Stimulated activated CD8-positive, alpha-beta memory T cell treated with anti-CD3 and anti-CD28 coated beads, Interleukin-15, amount 100 ng/mL, for 24 hours (primary cell): ENCODE data around the gene FOXP4.

Experiments
- DNase-seq: peaks from one replicate; pipeline ENCODE4 v3.0.0-alpha.2; 2020; ENCODE audit warnings: low read depth

FOXP4 gene

DNA sequence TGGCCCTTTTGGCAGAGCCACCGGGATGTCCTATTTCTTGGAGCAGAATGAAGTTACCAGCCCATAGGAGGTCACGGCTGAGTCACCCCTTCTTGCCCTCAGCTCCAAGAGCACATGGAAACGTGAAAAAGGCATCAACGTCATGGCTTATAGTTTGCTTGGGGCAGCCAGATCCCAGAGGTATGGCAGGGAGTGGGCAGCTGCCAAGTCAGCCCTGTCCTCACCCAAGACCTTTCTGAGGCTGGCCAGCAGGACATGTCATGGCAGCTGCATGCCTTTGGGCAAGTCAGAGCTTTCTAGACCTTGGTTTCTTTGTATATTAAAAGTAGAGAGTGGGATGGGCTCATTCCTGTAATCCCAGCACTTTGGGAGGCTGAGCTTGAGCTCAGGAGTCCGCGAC is 83.9 kb downstream of the FOXP4 start:
- DNase-seq = no peak

DNA sequence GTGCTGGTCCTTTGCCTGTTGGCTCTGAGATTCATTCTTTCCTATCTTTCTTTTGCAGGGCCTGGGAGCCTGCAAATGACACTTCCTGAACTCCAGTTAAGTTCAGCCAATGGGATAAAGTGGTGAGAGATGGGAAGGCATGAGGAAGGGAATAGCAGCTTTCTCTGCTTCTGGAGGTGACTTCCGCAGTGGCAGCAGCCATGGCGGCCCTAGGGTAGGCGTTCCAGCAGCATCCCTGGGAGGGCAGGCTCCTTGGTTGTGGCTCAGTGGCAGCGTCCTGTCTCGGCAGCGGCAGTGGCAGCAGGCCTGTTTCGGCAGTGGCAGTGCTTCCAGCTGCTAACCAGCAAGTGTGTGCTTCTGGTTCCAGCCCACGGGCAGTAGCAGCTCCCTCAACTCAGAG is 84.8 kb downstream of the FOXP4 start:
- DNase-seq = no peak

DNA sequence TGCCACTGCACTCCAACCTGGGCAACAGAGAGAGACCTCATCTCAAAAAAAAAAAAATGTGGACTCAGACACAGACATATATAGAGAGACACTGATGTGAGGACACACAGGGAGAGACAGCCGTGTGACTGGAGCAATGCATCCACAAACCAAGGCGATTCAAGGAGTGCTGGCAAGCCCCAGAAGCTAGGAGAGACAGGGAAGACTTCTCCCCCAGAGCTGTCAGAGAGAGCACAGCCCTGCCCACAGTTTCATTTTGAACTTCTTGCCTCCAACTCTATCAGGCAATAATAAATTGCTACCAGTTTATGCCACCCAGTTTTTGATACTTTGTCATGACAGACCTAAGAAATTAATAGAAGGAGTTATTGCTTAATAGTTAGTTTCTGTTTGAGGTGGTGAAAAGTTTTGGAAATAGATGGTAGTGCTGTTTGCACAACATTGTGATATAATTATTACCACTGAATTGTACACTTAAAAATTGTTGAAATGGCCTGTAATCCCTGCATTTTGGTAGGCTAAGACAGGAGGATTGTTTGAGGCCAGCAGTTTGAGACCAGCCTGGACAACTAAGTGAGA is 87.0 kb downstream of the FOXP4 start:
- no peak for DNase-seq

GRCh38 chr6:41634657-41635056 is 88.5 kb downstream of the FOXP4 start:
- no peak for DNase-seq

DNA sequence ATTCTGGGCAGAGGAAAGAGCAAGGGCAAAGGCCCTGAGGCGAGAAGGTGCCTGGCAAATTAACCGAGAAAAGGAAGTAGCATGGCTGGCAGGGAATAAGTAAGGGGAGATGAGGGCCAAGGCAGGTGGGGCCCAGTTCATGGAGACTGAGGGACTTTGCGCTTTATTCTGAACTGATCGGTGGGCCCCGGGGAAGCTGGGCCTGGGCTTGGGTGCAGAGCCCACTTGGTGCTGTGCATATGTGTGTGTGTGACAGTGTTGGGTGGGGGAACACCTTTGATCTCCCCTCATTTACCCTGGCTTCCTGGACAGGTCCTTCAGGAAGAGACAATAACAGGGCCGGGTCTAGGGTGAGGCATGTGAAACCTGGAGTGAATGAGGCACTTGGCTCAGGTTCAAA is 89.2 kb downstream of the FOXP4 start:
- no peak for DNase-seq

- no peak for DNase-seq
These were observed 90.6 kb downstream of the FOXP4 start for GRCh38 chr6:41636833-41637193.

- no peak for DNase-seq
These were observed 91.2 kb downstream of the FOXP4 start for GRCh38 chr6:41637194-41638001.

DNA sequence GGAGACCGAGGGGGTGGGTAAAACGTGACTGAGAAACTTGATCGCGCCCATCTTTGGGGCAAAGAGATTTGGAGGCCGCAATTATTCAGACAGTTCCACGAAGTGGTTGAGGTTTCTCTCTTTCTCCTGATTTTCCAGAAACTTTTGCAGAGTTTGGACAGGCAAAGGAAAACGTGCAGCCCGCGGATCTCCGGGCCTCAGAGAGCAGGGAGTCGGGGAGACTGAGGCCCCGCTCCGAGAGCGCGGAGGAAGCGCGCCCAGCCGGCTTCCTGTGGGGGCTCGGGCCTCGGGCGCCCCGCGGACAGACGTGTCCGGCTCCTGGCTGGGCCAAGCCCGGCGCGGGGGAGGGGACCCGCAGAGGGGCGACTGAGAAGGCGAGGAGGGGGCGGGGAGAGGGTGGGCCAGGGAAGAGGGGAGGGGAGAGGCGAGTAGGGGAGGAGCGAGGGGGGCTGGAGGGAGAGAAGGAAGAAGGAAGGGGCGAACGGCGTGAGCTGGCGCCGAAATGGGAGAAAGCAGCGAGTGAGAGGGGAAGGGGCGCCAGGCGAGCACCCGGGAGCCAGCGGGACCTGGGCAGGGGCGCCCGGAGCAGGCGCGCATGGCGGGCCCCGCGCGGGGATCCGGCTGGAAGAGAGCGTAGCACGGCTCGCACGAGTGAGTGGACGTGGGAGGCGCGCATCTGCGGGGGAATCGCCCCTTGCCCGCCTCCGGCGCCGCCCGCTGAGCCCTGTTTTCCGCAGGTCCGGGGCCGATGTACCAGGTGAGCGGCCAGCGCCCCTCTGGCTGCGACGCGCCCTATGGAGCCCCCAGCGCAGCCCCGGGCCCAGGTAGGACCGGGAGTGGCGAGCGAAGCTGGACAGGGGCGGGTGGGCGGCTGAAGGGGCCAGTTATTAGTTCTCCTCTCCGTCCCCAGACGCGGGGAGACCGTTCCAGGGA is 92.1 kb downstream of the FOXP4 start, which contains the start of gene MDFI:
MDFI (plus strand) TSS at position 467 of the 933 bp plus-strand sequence; CDS start at position 749, 282 bp downstream.
- no peak for DNase-seq

- DNase-seq = no peak
These were observed 93.0 kb downstream of the FOXP4 start for GRCh38 chr6:41638935-41639808.

DNA sequence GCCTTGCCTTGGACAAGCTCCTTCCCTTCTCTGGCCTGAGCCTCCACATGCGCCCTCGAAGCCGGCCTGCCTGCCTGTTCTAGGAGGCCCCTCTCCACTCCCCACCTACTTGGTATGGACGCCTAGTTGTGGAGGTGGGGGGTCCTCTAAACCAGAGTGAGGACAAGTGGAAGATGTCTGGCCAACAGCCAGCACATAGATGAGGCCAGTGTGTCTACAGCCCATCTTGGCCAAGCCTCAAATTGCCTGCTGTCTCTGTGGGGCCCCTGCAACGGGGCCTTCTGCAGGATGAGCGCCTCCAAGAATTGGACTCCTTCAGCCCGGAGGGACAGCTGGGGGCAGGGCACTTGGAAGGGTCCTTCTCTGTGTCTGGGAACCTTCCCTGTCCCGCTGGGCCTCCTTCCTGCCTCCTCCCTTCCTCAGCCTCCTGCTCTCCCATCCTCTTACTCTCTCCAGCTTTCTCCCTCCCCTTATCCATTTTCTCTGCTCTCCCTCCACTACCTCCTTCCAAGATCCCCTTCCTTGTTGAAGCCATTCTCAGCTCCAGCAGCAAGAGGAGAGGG is 93.7 kb downstream of the FOXP4 start:
- DNase-seq = no peak

- no peak for DNase-seq
These were observed 94.2 kb downstream of the FOXP4 start for GRCh38 chr6:41640426-41640825.

GRCh38 chr6:41641352-41641925 is 95.3 kb downstream of the FOXP4 start:
- no peak for DNase-seq

- DNase-seq = no peak
These were observed 96.1 kb downstream of the FOXP4 start for GRCh38 chr6:41642090-41642959.

DNA sequence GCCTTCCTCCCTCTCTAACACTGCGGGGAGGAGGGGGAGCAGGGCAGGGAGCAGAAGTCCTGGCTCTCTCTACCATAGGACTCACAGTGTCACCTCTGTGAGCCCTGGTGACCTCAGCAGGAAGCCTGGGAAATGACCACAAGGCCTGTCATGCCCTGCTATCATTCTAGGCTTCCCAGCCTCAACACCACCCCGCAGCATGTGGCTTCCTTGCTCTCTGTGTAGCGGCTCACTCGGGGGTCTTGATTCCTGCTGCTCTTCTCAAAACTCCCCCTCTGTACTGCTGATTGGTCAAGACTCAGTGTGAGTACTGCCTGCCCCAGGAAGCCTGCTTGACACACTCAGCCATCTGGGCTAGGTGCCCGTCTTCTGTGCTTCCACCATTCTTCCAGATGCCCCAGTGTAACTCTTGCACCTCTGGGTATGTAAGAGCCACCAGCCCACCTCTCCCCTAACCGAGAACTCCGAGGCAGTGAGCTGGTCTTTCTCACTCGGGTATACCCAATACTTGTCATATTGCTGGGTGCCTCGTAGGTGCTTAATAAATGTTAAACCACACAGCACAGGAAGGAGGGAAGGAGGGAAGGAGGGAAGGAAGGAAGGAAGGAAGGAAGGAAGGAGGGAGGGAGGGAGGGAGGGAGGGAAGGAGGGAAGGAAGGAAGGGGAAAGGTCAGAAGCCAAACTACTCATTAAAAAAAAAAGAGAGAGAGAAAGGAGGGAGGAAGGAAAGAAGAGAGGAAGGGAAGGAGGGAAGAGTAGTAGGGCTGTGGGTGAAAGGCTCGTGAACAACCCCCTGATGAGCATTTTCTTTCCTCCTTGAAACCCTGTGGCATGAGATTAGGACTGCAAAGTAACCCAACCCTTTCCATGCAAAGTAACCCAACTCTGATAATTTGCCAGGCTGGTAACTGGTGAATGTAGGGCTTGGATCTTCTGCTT is 97.0 kb downstream of the FOXP4 start:
- DNase-seq = no peak

- no peak for DNase-seq
These were observed 97.7 kb downstream of the FOXP4 start for GRCh38 chr6:41643899-41644269.

- no peak for DNase-seq
These were observed 98.2 kb downstream of the FOXP4 start for GRCh38 chr6:41644297-41644879.

GRCh38 chr6:41645007-41645618 is 98.9 kb downstream of the FOXP4 start:
- no peak for DNase-seq
